HL-60/S4 (cell line): ENCODE measurements around the gene NEGR1.

Experiments used
- in situ Hi-C: fragments of 300-500 bp; cut with MboI; formaldehyde crosslinking; loops from 2 replicates; pipeline ENCODE4 v1.14.3; 2022; ENCODE audit warnings: low sequenced_read_pairs

The NEGR1 gene

GRCh38 chr1:71721532-71721931, 560.8 kb downstream of the NEGR1 start:
- in situ Hi-C loops, result no loop called here

GRCh38 chr1:71719330-71719729, 563.0 kb downstream of the NEGR1 start:
- in situ Hi-C loops, result no loop called here

GRCh38 chr1:71717186-71717585, 565.2 kb downstream of the NEGR1 start:
- in situ Hi-C loops, result no loop called here

- in situ Hi-C loops, result no loop called here
These were observed 570.9 kb downstream of the NEGR1 start for GRCh38 chr1:71711456-71711855.

GRCh38 chr1:71706029-71706671, 576.2 kb downstream of the NEGR1 start:
- in situ Hi-C loops, result no loop called here

- in situ Hi-C loops, result no loop called here
These were observed 584.2 kb downstream of the NEGR1 start for GRCh38 chr1:71698186-71698585.

GRCh38 chr1:71695821-71696220, 586.5 kb downstream of the NEGR1 start:
- in situ Hi-C loops, result no loop called here

- in situ Hi-C loops, result no loop called here
These were observed 587.3 kb downstream of the NEGR1 start for GRCh38 chr1:71695084-71695483.

- in situ Hi-C loops, result no loop called here
These were observed 588.8 kb downstream of the NEGR1 start for GRCh38 chr1:71693581-71693980.

GRCh38 chr1:71689635-71690034, 592.7 kb downstream of the NEGR1 start:
- in situ Hi-C loops, result no loop called here

GRCh38 chr1:71687376-71687775, 595.0 kb downstream of the NEGR1 start:
- in situ Hi-C loops, result no loop called here

- in situ Hi-C loops, result no loop called here
These were observed 605.1 kb downstream of the NEGR1 start for GRCh38 chr1:71676979-71677925.

GRCh38 chr1:71668065-71668464, 614.3 kb downstream of the NEGR1 start:
- in situ Hi-C loops, result no loop called here

GRCh38 chr1:71667216-71667615, 615.1 kb downstream of the NEGR1 start:
- in situ Hi-C loops, result no loop called here

- in situ Hi-C loops, result no loop called here
These were observed 615.7 kb downstream of the NEGR1 start for GRCh38 chr1:71666609-71667008.

- in situ Hi-C loops, result no loop called here
These were observed 621.9 kb downstream of the NEGR1 start for GRCh38 chr1:71660411-71660810.

GRCh38 chr1:71657891-71658679, 624.3 kb downstream of the NEGR1 start:
- in situ Hi-C loops, result no loop called here

- in situ Hi-C loops, result no loop called here
These were observed 625.4 kb downstream of the NEGR1 start for GRCh38 chr1:71656902-71657301.

- in situ Hi-C loops, result no loop called here
These were observed 626.7 kb downstream of the NEGR1 start for GRCh38 chr1:71655604-71656003.

- in situ Hi-C loops, result no loop called here
These were observed 628.4 kb downstream of the NEGR1 start for GRCh38 chr1:71653952-71654351.

GRCh38 chr1:71651214-71651613, 631.1 kb downstream of the NEGR1 start:
- in situ Hi-C loops, result no loop called here
